KOPT-K1 (cell line): Measurements from ENCODE around the gene PXDN.

ENCODE experiments used
- H3K27ac ChIP-seq: fragments of 200-600 bp; sonication (generic); 2 replicates; pipeline ENCODE4 v1.5.1; 2016; ENCODE audit warnings: antibody characterized with exemption, mild to moderate bottlenecking, low read depth, low read length; ENCODE audit not compliant: poor library complexity, severe bottlenecking
- H3K36me3 ChIP-seq: fragments of 200-600 bp; sonication (generic); 2 replicates; pipeline ENCODE4 v1.5.1; 2017; ENCODE audit warnings: antibody characterized with exemption, mild to moderate bottlenecking, low read length, moderate library complexity; ENCODE audit not compliant: insufficient read depth
- H3K9me3 ChIP-seq: fragments of 200-600 bp; sonication (generic); 2 replicates; pipeline ENCODE4 v1.5.1; 2017; ENCODE audit warnings: antibody characterized with exemption, low read length, mild to moderate bottlenecking; ENCODE audit not compliant: insufficient read depth, poor library complexity, severe bottlenecking

Gene PXDN

DNA sequence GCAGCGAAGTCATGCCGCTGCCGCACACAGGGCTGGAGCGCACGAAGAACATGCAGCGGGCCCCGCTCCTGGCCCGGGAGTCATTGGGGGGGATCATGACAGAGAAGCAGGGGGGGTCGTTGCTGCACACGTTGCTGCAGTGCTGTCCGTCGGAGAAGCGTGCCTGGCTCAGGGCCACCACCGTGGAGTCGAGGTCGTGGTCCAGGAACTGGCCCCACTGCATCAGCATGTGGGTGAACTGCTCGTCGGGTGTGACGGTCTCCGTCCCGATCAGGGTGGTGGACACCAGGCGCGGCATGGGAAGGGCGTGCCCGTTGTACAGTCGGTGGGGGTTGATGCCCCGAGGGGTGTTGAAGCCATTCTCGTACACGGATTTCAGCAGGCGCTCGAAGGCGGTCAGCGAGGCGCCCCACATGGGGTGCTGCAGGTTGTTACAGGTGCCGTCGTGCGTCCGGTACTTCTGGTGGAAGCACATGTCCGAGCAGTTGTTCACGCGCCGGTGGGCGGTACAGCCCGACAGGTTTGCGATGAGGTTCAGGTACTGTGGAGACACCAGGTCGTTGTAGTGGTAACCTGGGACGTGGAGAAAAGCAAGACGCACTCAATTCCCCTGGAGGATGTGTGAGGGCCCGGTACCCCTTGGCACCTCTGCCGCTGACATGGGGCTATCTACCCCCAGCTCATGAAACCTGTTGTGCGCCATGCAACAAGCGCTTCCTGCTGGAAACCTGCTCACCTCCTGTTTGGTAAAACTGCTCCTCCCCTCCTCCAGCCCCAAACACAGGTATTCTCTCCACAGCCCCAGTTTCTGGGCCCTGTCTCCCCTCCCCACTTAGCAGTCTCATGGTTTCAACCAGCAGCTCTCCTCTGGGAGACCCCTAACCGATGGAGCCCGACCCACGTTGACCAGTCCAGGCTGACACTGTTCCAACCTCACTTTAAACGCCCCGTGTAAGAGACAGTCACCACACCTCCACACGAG is 94.9 kb downstream of the PXDN start:
- Histone ChIP-seq H3K36me3 (peaks cover 72% of the 10 kb centered on the region), H3K27ac (no peak overlapping the region), H3K9me3 (no peaks in the 10 kb centered on the region)

DNA sequence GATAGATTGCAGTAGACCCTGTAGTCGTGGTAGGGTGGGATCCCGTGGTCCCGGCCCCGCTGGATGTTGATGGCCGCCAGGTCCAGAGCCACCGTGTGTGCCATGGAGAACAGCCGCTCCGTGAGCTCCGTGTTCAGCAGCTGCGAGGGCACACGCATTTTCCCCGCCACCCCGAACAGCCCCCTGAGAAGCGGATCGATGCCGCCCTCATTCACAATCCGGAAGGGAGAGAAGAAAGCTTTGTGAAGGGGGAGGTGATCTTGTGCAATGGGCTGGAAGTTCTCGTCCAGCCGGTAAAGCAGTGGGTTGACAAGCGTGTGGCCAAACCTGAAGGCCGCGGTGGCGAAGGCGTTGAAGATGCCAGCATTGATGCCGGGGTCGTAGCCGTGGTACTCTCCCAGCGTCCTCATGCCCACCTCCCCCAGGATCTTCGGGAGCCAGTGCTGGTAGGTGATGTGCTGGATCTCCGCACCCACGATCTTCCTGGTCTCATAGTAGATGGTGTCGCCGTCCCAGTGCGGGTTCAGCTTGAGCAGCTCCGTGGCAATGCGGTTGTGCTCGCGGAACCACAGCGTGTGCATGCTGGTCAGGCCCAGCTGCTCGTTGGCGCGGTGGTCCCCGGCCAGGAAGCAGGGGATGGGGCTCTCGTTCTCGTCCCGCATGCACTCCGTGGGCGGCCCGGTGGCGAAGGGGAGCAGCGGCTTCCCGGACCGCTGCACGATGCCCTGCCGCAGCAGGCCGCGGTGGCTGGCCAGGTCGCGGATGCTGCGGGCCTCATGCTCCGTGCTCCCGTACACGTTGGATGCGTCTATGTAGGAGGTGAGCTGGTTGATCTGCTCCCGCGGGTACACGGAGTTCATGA is 95.8 kb downstream of the PXDN start:
- Histone ChIP-seq H3K9me3 (no peaks in the 10 kb centered on the region), H3K27ac (no peak overlapping the region), H3K36me3 (peaks cover 70% of the 10 kb centered on the region)

DNA sequence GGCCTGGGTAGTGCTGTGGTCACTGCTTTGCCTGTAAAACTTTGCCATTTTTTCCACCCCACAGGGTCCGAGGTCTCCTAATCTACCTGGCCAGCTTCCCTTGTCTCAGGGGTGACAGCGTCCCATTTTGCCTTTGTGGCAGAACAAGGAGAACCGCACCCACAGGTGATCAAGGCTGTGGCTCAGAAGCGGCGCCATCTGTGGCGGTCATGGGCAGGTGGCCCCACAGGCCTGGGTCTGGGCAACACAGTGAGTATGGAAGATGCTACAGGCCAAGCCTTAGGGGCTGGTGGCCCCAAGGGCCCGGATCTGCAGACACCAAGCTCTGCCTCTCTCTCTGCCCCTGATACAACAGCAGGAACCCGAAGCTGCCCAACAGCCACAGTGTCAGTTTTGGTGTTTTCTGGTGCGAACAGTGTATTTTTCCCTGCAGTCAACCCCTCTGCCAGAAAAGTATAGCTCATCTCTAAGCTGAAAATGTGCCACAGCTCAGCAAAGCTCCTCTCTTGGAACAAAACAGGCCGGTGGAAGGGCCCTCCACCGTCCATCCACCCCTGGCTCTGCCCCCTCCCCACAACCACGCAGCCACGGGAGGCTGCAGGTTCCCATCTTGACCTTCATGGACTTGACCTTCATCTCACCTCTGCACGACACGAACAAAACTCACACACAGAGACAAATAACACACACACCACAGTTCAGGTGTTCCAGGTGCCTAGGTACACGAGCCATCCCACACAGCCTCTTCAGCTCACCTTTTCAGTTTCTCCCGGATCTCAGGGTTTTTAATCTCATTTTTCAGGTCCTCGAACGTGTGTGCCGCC is 96.7 kb downstream of the PXDN start:
- Histone ChIP-seq H3K36me3 (peaks cover 70% of the 10 kb centered on the region), H3K27ac (no peak overlapping the region), H3K9me3 (no peaks in the 10 kb centered on the region)

DNA sequence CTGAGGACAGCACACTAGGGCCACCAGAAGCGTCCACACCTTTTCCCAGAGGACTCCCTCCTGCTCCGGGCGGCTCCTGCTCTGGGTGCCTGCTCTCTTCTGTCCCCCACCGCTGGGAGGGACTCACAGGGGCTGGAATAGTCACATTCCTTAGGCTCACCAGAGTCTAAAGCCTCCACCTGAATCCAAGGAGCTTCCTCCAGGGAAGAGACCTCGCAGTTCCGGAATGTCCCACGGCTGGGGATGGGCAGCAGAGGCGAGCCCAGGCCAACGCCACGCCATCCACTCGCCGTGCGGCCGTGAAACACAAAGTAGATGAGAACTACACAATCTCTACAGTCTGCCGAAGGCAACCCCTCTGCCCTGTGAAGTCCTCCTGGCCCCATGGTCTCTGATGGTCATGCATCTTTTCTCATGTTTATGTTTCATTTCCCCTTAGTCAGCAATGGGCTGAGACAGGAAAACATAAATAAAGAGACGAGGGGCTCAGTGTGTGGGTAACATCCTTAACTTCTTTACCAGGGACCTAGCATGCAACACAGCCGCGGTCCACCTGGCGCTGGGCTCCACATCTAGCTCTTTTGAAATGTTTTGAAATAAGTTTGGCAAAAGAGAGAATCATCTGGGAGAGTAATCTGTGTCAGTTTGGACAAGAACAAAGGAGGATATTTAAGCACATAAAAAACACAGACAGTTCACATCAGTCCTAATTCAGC is 98.4 kb downstream of the PXDN start:
- peaks cover 60% of the 10 kb centered on the region for H3K36me3 ChIP-seq

DNA sequence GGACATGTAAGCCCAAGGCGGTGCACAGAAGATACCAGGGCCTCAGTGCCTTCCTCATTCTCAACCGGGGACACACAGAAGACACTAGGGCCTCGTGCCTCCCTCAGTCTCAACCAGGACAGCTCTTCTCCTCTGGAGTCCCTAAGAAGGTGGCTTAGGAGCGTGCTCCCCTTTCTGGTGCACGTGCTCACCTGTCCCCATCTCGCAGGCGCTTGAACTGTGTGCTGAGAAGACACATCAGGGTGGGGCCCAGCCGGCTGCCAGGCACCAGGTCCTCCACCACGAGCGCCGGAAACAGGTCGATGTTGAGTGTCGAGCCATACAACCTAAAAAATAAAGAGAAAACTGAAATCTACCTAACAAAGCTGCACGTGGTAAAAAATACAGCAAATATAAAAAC is 99.9 kb downstream of the PXDN start:
- Histone ChIP-seq H3K9me3 (no peaks in the 10 kb centered on the region), H3K36me3 (peaks cover 46% of the 10 kb centered on the region)

More for the DNA sequence above, 98.4 kb downstream of the PXDN start:
- H3K27ac ChIP-seq: no peak overlapping the region
- H3K9me3 ChIP-seq: no peaks in the 10 kb centered on the region

DNA sequence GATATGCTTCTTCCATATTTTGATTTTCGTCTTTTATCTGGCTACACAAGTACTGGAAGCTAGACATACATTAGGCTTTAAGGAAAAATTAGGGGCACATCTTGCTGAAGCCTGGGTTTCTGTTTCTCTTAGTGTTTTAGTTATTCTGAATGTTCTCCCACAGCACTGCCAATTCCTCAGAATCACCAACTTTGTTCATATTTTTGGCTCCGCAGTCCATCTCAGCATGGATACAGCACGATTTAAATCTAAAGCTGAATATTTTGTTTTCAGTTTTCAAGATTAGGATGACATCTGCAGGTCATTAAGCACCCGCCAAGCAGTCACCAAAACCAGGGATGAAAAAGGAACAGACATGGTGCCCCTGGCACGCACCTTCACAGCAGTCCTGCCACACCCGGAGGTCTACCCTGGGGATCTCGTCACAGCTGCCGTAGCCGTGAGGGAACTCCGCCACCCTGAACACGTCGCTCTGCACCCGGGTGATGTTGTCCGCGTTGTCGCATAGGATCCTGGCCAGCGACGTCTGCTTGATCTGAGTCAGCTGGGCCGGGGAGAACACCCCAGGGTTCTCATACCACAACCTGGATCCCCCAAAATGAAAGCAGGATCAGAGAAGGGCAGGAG is 101.2 kb downstream of the PXDN start:
- no peak overlapping the region for H3K27ac ChIP-seq
- H3K36me3 ChIP-seq: peaks cover 42% of the 10 kb centered on the region
- no peaks in the 10 kb centered on the region for H3K9me3 ChIP-seq

More for the DNA sequence above, 99.9 kb downstream of the PXDN start:
- no peak overlapping the region for H3K27ac ChIP-seq

DNA sequence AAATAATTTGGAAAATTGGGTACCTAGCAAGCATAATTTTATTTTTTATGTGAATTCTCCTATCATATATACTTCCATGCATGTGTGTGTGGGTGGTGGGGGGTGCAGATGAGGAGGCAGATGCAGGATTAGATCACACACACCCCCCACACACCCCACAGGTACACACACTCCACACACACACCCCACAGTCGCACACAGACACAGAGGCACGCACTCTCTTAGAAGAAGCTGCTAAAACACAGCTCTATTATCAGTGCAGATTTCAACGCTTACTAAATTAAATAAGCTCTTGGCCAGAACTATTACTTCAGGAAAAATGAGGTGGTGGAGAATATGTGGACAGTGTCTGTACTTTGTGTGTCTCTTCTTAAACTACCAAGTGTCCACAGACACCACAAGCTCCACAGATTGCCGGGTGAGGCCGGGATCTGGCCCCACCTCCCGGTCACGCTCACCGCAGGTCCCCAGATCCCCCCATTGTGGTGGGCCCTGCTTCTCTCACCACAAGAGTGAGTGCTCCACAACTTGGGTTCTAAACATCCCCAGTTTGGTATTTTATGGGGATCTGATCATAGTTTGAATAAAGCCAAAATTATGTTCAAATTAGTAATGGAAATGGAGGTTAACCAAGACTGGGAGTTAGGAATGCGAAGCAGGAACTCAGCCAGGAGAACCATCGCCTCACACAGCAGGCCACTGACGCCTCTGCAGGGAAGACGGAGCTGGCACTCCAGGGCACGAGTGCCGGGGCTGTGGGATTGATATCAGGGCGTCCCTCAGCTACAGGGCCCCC is 102.1 kb downstream of the PXDN start:
- H3K27ac ChIP-seq: no peak overlapping the region

DNA sequence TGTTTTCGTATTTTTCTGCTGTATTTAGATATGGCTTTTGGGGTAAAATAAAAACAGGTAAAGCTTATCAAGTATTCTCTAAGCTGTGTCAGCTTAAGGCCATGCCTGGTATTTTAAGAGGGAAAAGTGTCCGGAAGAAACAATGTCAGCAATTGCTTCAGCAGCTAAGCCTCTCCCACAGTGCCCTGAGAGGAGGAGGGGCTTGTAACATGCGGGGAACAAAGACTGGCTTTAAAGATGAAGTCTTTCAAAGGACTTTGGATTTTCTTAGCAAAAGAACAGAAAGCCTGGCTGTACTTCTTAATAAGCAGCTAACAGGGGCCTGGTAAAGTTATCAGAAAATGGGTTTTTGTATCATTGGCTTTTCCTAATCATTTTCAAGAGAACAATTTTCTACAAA is 102.8 kb downstream of the PXDN start:
- Histone ChIP-seq H3K27ac (no peak overlapping the region), H3K36me3 (peaks cover 32% of the 10 kb centered on the region)

More for the DNA sequence above, 102.1 kb downstream of the PXDN start:
- no peaks in the 10 kb centered on the region for H3K9me3 ChIP-seq
- H3K36me3 ChIP-seq: peaks cover 34% of the 10 kb centered on the region

DNA sequence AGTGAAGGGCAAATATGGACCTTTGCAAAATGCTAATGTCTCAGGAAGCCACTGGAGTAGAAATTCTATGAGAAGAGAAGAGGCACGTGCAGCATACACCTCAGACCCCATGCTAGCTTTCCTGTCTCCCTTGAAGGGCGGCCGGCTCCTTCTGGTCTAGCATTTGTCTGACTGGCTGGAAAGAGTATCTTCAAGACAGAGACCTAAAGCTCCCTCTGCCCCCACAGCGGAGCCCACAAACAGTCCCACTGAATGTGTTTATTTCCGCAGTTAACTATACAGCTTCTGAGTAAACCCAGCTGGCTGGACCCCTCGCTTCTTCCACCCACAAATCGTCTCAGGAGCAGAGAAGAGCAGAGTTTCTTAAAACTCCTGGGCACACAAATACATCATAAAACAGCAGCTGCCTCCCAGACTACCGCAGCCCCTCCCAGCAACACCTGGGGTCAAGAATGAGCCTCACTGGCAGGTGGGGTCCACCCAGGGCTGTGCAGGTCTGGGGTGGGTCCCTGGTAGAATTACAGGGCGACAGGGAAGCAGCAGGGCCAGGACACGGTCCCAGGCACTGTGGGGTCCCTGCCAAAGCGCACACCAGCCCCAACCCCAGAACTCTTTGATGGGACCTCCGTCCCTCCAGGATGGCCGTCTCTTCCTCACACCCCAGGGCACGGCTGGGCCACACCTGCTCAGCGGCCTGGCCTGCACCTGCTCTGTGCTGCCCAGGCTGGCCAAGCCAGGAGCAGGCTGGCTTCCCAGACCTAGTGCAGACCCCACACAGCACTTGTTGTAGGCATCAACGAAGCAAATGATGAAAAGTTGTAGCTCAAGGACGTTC is 103.8 kb downstream of the PXDN start:
- H3K36me3 ChIP-seq: peaks cover 42% of the 10 kb centered on the region
- H3K9me3 ChIP-seq: no peaks in the 10 kb centered on the region
- no peak overlapping the region for H3K27ac ChIP-seq

More for the DNA sequence above, 102.8 kb downstream of the PXDN start:
- no peaks in the 10 kb centered on the region for H3K9me3 ChIP-seq

DNA sequence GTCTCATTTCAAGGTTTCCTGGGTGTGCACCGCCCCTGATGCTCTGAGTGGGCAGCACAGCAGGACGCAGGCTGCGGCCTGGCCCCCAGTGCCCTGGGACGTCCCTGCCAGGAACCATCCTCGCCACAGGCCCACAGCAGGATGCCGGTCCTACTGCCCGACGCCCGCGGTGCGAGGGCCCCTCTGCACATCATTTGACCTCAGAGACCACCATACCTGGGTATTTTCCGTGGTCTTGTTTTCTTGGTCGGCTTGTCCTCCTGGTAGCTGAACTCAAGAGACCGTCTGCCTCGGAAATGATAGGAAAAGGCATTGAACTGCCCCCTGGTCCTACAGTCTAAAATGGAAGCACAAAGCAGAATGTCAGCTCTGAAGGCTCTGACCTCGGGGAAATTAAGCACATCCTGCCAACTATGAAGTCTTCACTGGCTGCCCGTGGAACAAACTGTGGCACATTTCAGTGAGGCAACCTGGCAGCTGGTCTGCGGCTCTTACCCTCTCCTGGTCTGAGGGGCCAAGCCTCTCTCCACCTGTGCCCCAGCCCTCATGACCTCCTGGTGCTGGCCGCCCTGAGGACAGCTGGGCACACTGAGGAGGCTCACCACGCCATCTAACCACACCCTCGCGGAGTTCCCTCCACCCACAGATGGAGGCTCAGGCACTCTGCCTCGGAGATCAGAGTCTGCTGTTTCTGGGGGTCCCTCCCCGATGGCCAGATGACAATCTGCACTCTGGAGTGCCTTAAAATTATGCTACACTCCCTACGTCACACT is 105.0 kb downstream of the PXDN start:
- H3K9me3 ChIP-seq: no peaks in the 10 kb centered on the region
- H3K36me3 ChIP-seq: peaks cover 50% of the 10 kb centered on the region
- no peak overlapping the region for H3K27ac ChIP-seq

DNA sequence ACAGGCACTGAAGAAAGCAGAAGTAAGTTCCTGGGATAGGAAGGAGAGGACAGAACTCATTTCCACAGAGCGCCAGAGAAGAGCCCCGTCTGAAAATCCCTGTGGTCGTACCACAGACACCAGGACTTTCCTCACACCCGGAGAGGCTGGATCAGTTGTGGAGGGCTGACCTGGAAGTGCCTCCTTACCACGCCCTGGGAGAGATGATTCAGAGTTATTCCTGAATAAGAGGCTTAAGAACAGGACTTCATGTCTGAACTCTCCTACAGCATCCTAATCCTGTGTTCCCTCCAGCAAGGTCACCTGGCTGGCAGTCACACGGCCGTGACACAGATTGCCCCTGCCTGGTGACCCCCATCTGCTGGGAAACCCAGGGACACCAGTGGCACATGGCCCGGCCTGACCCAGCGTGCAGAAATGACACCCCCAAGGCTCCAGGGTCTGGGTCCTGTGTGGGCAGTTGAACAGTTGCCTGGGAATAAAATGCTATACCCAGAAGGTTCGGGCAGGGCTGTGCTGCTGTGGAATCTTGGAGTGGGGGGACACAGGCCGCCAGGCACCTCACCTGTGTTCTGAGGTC is 105.9 kb downstream of the PXDN start:
- Histone ChIP-seq H3K27ac (no peak overlapping the region), H3K9me3 (no peaks in the 10 kb centered on the region), H3K36me3 (peaks cover 52% of the 10 kb centered on the region)
